HG03575 (cell line): Measurements from ENCODE around the gene GPX2.

ENCODE experiments used
- ATAC-seq: cut with Tn5 transposase; IDR thresholded peaks from one replicate; pipeline ENCODE4 v1.9.1; 2021; ENCODE audit not compliant: unreplicated experiment, insufficient number of reproducible peaks, low FRiP score; ENCODE audit errors: extremely low read depth

GPX2 gene

DNA sequence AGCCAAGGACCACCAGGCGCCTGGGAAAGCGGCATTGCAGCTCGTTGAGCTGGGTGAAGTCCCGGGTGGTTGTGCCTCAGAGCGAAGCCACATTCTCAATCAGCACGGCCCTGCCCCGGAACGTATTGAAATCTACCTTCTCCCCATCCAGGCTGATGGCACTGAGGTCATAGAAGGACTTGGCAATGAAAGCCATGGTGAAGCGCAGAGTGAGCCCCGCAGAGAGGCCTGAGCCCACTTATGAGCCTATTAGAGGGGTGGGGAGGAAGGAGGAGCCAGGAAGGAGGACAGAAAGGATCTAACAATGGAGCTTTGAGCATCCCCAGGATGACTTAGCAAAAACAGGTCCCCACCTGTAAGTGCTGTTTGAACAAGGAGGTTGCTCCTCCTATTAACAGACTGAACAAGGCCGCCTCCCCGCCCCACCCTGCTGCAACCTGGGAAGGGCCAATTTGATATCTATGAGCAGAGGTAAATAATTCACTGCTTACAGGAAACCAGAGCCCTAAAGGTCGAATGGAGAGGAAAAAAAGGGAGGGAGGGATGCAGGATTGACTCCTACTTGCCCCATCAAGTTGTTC lies at the start of gene GPX2:
Gene GPX2 (minus strand): TSS at position 215 of the 581 bp plus-strand sequence. CDS start 19 bp downstream, at position 196.
- ATAC-seq: no peak

DNA sequence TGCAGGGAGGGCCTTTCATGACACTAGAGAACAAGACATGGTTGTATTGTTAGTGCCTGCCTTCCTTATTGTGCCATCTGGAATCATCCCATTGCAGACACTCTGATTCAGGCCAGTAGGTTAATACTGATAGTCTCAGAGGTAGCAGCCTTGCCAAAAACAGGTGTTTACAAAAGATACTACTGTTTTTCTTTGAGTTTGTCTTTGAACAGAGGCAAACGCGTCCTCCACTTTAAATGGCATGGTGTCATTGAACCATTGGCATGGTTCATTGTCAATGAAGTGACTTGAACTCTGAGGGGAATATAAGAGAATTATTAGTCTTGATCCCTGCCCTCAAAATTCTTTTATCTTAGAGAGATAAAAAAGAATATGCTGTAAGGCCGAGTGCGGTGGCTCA lies 48.4 kb upstream of the GPX2 start:
- ATAC-seq: no peak

GRCh38 chr14:64990296-64990695 lies 47.8 kb upstream of the GPX2 start:
- ATAC-seq: no peak

- no peak for ATAC-seq
Measured at GRCh38 chr14:64987438-64987767, 44.9 kb upstream of the GPX2 start.

GRCh38 chr14:64986648-64987437 lies 44.3 kb upstream of the GPX2 start, which contains the start of gene FNTB:
FNTB (plus strand) TSS chr14:64986895; CDS start chr14:64986954, 59 bp downstream.
- peak; percentile 61 for ATAC-seq

- ATAC-seq: no peak
Measured at GRCh38 chr14:64983439-64984310, 41.1 kb upstream of the GPX2 start.

GRCh38 chr14:64979336-64980074 lies 37.0 kb upstream of the GPX2 start:
- ATAC-seq: no peak

GRCh38 chr14:64974563-64974962 lies 32.0 kb upstream of the GPX2 start:
- ATAC-seq: no peak

GRCh38 chr14:64973826-64974225 lies 31.3 kb upstream of the GPX2 start:
- no peak for ATAC-seq

- no peak for ATAC-seq
Measured at GRCh38 chr14:64973026-64973442, 30.5 kb upstream of the GPX2 start.

- ATAC-seq: no peak
Measured at GRCh38 chr14:64971943-64972791, 29.6 kb upstream of the GPX2 start, which contains the start of gene RAB15. RAB15 (minus strand) TSS chr14:64972336; CDS start chr14:64972076, 260 bp downstream.

GRCh38 chr14:64971491-64971942 lies 29.0 kb upstream of the GPX2 start:
- no peak for ATAC-seq

DNA sequence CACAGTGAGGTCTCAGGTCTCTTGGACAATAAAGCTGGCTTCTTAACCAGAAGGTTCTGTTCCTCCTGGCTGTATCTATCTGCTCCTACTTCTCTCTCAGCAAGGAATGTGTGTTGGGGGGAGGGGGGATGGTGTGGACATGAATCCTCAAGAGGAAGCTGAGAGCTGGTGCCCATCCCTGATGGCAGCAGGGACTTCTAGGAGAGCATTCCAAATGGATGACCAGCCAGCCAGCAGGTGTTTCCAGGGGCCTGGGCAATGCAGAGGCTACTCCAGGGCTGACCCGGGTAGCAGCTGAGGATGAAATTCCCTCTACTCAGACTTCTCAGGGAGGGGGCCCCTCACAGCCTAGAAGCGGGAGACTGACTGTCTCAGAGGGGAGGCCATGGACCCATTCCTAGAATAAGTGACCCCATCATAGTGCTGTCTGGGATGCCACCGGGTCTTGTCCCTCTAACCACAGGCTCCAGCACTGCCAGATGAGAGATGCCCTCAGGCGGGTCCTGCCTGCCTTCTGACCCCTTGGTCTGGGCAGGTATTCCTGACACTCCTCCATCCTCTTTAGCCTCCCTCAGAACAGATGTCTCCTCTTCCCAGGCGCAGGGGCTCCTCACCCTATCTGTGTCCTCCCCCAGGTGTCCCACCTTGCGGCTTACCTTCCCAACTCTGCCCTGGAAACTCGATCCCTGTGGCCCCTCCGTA lies 28.4 kb upstream of the GPX2 start:
- ATAC-seq: no peak

DNA sequence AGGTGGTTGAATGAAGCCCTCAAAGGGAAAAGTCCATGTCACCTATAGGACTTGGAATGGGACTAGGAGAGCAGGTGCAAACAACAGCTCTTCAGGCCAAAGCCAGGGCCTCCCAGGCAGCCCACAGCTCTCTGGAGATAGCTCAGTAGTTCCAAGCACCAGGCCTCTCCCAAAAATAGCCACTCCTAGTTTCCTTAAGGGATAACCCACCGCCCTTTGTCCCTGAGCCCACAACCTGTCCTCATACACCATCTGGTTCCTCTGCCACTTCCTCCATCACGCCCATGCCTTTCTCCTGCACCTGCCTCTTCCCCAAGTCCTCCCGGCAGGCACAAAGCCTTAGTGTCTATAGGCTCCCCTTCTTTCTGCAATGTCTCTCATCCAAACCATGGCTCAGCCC lies 27.5 kb upstream of the GPX2 start:
- no peak for ATAC-seq

- no peak for ATAC-seq
Measured at GRCh38 chr14:64968651-64969050, 26.1 kb upstream of the GPX2 start.

- ATAC-seq: no peak
Measured at GRCh38 chr14:64968167-64968566, 25.6 kb upstream of the GPX2 start.

- ATAC-seq: no peak
Measured at GRCh38 chr14:64966976-64967375, 24.4 kb upstream of the GPX2 start.
